Common myeloid progenitor, CD34-positive (primary cell): Measurements from ENCODE around the gene HSP90AB1.

Experiments
- CTCF ChIA-PET: fragments of 350-600 bp; sonication (Branson Sonifier 250); formaldehyde crosslinking; loops from one replicate; lab custom pipeline; 2021; ENCODE audit warnings: antibody characterized with exemption; lab: Charles Lee
- POLR2A ChIA-PET: fragments of 350-600 bp; sonication (Branson Sonifier 250); formaldehyde crosslinking; loops from one replicate; lab custom pipeline; 2021; ENCODE audit warnings: antibody characterized with exemption; lab: Charles Lee
- DNase-seq, 3 donors: peaks; one replicate each; pipeline versions ENCODE4 v3.0.0 to v3.0.0-alpha.2; 2013
- H3K27ac ChIP-seq, 2 experiments: 1 replicate in 1 of 2; 2 replicates in 1 of 2; pipeline ENCODE4 v1.7.0; 2013; ENCODE audit warnings: inconsistent platforms in 2 of 2, low read length in 2 of 2, mild to moderate bottlenecking in 2 of 2, low read depth in 1 of 2, moderate library complexity in 1 of 2; ENCODE audit not compliant: severe bottlenecking in 2 of 2, insufficient read depth in 1 of 2, poor library complexity in 1 of 2
- H3K27me3 ChIP-seq, 5 experiments: replicated peaks in 2 of 5; 1 replicate in 3 of 5; 2 replicates in 2 of 5; pipeline versions ENCODE4 v1.6.1 to v1.7.0; 2013; ENCODE audit warnings: low read length in 4 of 5, mild to moderate bottlenecking in 2 of 5, moderate library complexity in 2 of 5, inconsistent platforms in 1 of 5; ENCODE audit not compliant: insufficient read depth in 5 of 5, control insufficient read depth in 4 of 5
- H3K36me3 ChIP-seq, 4 experiments: 1 replicate in 2 of 4; 2 replicates in 2 of 4; pipeline versions ENCODE4 v1.6.1 to v1.7.0; 2013; ENCODE audit warnings: low read length in 3 of 4, control low read depth in 1 of 4, mild to moderate bottlenecking in 1 of 4; ENCODE audit not compliant: control insufficient read depth in 4 of 4, insufficient read depth in 4 of 4
- H3K4me1 ChIP-seq, 4 experiments: 1 replicate in 3 of 4; 2 replicates in 1 of 4; pipeline versions ENCODE4 v1.6.1 to v1.7.1; 2013; ENCODE audit warnings: low read length in 3 of 4, mild to moderate bottlenecking in 3 of 4, control low read depth in 1 of 4, inconsistent platforms in 1 of 4, moderate library complexity in 1 of 4; ENCODE audit not compliant: control insufficient read depth in 4 of 4, insufficient read depth in 4 of 4; ENCODE audit errors: control extremely low read depth in 1 of 4
- H3K4me3 ChIP-seq, 7 experiments: 1 replicate in 4 of 7; 2 replicates in 3 of 7; pipeline versions ENCODE4 v1.5.1 to v1.7.0; 2013; ENCODE audit warnings: mild to moderate bottlenecking in 7 of 7, low read length in 6 of 7, moderate library complexity in 6 of 7, inconsistent platforms in 2 of 7, low read depth in 2 of 7, control low read depth in 1 of 7; ENCODE audit not compliant: insufficient read depth in 4 of 7, control insufficient read depth in 1 of 7; ENCODE audit errors: extremely low read depth in 1 of 7
- H3K9me3 ChIP-seq, 5 experiments: 1 replicate in 4 of 5; 2 replicates in 1 of 5; pipeline versions ENCODE4 v1.6.1 to v1.7.1; 2013; ENCODE audit warnings: low read length in 4 of 5, mild to moderate bottlenecking in 2 of 5, inconsistent platforms in 1 of 5, low read depth in 1 of 5, moderate library complexity in 1 of 5; ENCODE audit not compliant: control insufficient read depth in 4 of 5, insufficient read depth in 2 of 5; ENCODE audit errors: control extremely low read depth in 1 of 5
- WGBS: methylation state at CpG from one replicate; pipeline ENCODE4 v1.1.5; 2013; ENCODE audit not compliant: insufficient coverage; 5-methylcytosine and 5-hydroxymethylcytosine counted together

The HSP90AB1 gene

DNA sequence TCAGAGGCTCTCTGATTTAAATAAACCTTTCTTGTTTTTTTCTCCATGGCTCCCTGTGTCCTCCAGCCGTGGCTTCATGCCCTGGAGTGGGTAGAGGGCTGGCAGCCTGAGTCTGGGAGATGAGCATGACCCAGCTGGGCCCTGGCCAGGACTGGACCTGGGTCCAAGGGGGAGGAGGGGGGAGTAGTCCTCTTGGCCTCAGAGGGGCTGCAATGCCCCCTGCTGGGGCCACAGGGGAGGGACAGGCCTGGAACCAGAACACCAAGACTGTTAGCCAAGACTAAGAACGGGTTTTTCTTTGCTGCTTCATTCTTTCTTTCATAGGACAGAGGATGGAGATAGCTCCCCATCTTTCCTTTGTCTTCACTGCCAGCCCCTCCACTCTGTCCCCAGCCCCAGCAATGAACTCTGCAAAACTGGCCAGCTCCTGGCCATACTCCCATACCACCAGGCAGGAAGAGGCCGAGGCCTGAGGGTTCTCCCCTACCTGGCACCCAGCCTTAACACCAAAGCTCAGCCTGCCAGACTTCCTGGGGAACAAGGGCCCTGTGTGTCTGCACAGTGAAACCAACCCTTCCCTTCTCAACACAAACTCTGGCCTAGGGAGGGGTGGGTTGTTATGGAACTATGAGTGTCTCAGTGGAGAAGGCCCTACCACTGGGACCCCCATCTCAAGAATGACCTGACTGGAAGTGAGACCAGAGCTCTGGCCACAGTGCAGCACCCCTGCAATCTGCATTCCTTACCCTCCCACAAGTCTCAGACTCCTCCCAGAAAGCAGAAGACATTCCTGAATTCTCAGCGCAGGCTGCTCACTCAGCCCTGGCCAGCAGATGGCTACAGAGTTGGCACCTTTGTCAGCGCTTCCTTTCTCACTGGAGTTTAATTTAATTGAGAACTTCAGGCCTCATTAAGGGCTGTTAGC is 12.5 kb upstream of the HSP90AB1 start:
- H3K27me3 ChIP-seq = no peaks in the 10 kb centered on the region
- peaks cover 0 to 42% (median 40%) of the 10 kb centered on the region in 4 experiments for H3K4me1 ChIP-seq
- no peaks in the 10 kb centered on the region for H3K9me3 ChIP-seq
- POLR2A ChIA-PET = interaction anchor here (0.7 to 1.7 kb wide), 4 partner anchors 10 to 30 kb away, joined by 3 to 5 read pairs (median 4); no protein-coding TSS in a partner anchor
- peaks cover 2 to 51% (median 20%) of the 10 kb centered on the region in 4 experiments for H3K36me3 ChIP-seq
- DNase-seq = peak; percentile 50 to 63 (median 62)
- WGBS = 61% methylated on average over 4 of the region's 5 CpGs
- CTCF ChIA-PET = interaction anchor here (0.8 to 6.3 kb wide), 29 partner anchors 10 to 143 kb away, joined by 3 to 96 read pairs (median 4); partner anchors contain the start of genes HSP90AB1, MYMX and SLC29A1
- no peak overlapping the region for H3K27ac ChIP-seq
- no peak overlapping the region for H3K4me3 ChIP-seq

DNA sequence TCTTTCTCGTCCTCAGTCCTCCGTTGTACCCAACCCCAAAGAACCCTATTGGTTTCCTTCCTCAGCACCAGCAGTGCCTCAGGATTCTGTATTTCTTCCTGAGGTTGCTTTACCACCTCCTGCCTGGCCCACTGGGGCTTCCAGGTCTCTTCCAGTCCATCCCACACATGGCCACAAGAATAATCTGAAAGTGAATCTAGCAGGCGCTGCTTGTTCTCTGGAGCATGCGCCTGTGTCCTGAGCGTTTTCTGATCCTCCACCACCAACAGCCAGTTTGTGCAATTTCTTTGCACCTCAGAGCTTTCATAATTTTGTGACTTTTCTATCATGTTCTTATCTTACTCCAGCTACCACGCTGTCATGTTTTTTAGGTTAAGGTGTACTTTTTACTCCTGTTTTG is 11.6 kb upstream of the HSP90AB1 start:
- Histone ChIP-seq H3K27ac (no peak overlapping the region), H3K4me3 (no peak overlapping the region), H3K9me3 (no peaks in the 10 kb centered on the region), H3K36me3 (peaks cover 2 to 42% (median 13%) of the 10 kb centered on the region in 4 experiments), H3K27me3 (no peaks in the 10 kb centered on the region), H3K4me1 (peaks cover 0 to 42% (median 40%) of the 10 kb centered on the region in 4 experiments)
- 94% methylated on average over 5 of the region's 6 CpGs for WGBS
- ChIA-PET CTCF (interaction anchor here (1.0 to 6.3 kb wide), 22 partner anchors 10 to 137 kb away, joined by 3 to 96 read pairs (median 6); partner anchors contain the start of genes HSP90AB1, MYMX and SLC29A1), POLR2A (no interaction called here)
- DNase-seq = no peak

DNA sequence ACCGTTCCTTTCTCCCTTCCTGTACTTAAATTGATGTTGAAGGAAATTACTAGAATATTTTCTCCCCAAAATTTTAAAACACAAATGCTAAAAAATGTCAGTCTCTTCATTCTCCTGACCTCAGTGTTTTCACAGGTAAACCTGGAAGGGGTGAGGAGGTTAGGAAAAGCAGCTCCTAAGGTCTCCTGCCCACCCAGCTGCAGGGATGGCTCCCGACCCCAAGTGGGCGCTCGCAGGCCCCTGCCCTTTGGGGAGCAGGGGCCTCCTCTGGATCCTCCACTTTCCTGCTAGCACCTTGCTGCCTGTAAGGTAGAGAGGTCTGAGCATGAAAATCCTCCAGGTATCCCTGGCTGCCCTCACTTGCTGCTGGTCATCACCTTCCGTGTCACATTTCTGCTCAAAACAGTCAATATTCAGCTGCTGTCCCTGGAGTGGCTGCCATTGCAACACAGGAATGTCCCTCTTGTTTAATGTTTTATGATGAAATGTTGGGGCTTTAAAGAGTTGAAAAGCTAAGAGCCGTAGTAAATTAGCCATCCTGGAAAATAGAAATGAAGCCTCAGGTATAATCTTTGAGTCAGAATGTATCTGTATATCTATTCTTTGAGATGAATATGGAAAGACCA is 10.9 kb upstream of the HSP90AB1 start:
- peaks cover 2 to 35% (median 6%) of the 10 kb centered on the region in 4 experiments for H3K36me3 ChIP-seq
- ChIA-PET POLR2A (interaction anchor here (0.6 to 0.9 kb wide), 2 partner anchors 9 to 11 kb away, joined by 3 to 4 read pairs; partner anchors contain the start of gene HSP90AB1), CTCF (interaction anchor here (0.8 to 6.3 kb wide), 13 partner anchors 9 to 137 kb away, joined by 3 to 96 read pairs (median 13); partner anchors contain the start of genes HSP90AB1 and SLC29A1)
- H3K27me3 ChIP-seq = no peaks in the 10 kb centered on the region
- H3K4me1 ChIP-seq = peaks cover 0 to 42% (median 40%) of the 10 kb centered on the region in 4 experiments
- no peak for DNase-seq
- H3K9me3 ChIP-seq = no peaks in the 10 kb centered on the region
- 100% methylated on average over 5 of the region's 6 CpGs for WGBS
- no peak overlapping the region for H3K4me3 ChIP-seq
- H3K27ac ChIP-seq = no peak overlapping the region

DNA sequence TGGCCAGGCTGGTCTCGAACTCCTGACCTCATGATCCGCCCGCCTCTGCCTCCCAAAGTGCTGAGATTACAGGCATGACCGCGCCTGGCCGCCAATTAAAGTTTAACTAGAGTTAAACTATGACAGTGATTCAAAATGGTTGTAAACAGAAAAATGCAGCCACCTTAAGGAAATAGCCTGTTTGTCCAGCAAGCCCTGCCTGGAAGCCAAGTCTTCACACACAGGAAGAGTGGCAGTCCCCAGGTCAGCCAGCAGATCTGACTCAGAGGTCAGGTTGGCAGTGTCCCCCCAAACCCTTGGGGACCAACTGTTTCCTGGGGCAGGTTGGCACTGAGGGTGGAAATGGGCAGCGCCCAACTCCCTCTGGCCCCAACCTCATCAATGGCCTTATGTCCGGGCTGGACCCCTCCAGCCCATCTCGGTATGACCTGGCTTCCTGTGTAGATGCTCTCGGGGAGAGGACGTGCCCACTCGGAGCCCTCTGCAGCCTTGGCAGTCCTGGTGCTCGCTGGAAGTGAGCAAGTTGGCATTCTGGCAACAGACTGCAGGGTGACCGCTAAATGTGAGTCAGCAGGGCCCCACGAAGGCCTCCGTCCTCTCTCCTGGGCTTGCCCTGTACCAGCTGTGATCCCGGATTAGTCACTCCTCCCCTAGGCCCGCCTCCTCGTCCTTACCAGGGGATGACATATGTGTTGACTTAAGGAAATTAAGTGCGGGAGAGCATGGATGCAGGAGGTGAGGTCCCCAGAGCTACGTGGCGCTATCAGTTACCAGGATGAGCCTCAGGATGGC is 9.7 kb upstream of the HSP90AB1 start:
- 37% methylated on average over 20 of the region's 22 CpGs for WGBS
- Histone ChIP-seq H3K4me3 (peak overlapping the region; percentile 39 to 82 (median 64)), H3K27ac (peak overlapping the region in 1 of 2 experiments; percentile 86), H3K36me3 (peaks cover 0 to 24% (median under 1%) of the 10 kb centered on the region in 4 experiments), H3K27me3 (no peaks in the 10 kb centered on the region), H3K9me3 (no peaks in the 10 kb centered on the region), H3K4me1 (peaks cover 0 to 42% (median 37%) of the 10 kb centered on the region in 4 experiments)
- CTCF ChIA-PET = interaction anchor here (0.6 to 6.3 kb wide), 13 partner anchors 8 to 141 kb away, joined by 3 to 96 read pairs (median 4); partner anchors contain the start of genes HSP90AB1 and SLC29A1
- POLR2A ChIA-PET = interaction anchor here (0.6 to 1.8 kb wide), 4 partner anchors 8 to 143 kb away, joined by 3 to 14 read pairs (median 4); partner anchors contain the start of gene HSP90AB1
- peak; percentile 90 to 97 (median 95) for DNase-seq

DNA sequence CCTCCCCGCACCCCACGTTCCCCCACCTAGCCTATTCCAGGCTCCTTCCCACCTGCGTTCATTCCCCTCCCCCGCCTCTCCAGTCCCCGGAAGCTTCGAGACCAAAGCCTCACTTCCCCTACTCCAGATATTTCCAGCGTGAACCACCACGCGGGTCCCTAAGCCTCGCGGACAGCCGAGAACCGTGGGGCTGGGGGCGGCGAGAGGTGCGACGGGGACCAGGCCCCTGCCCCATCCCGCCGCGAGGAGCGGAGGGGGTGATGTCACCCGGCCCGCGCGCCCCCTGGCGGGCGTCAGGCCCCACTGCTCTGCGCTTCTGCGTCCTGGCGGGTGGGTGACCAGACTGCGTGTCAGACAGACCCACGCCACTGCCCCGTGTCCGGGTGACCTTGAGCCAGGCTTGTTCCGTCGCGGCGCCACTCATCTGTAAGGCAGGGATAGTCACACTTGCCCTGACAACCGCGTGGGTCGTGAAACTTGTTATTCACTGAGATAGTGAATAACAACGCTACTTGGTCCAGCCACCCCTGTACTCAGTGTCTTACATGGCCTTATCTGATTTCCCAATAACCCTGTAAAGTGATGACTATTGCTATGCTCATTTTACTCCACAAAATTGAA is 9.0 kb upstream of the HSP90AB1 start:
- Histone ChIP-seq H3K9me3 (no peaks in the 10 kb centered on the region), H3K27ac (peak overlapping the region in 1 of 2 experiments; percentile 86), H3K27me3 (no peaks in the 10 kb centered on the region), H3K4me3 (peak overlapping the region; percentile 39 to 82 (median 64)), H3K36me3 (peaks cover 0 to 17% (median 0%) of the 10 kb centered on the region in 4 experiments), H3K4me1 (peaks cover 0 to 38% (median 32%) of the 10 kb centered on the region in 4 experiments)
- ChIA-PET CTCF (interaction anchor here (1.0 to 6.3 kb wide), 10 partner anchors 8 to 141 kb away, joined by 3 to 96 read pairs (median 4); partner anchors contain the start of gene SLC29A1), POLR2A (interaction anchor here (0.6 to 1.8 kb wide), 4 partner anchors 8 to 143 kb away, joined by 3 to 14 read pairs (median 4); partner anchors contain the start of gene HSP90AB1)
- peak; percentile 64 to 87 (median 84) for DNase-seq
- 2% methylated on average over 39 of the region's 42 CpGs for WGBS
